Mucosa of stomach (tissue), 1 donor: ENCODE results near the gene NNAT.
A peak's percentile ranks its signal among the peaks of the same experiment; 100 is the strongest.

Experiments used
- H3K27me3 ChIP-seq: one replicate; pipeline ENCODE4 v1.7.0; 2013; ENCODE audit warnings: mild to moderate bottlenecking, low read length; ENCODE audit not compliant: control insufficient read depth, insufficient read depth
- H3K36me3 ChIP-seq: one replicate; pipeline ENCODE4 v1.7.0; 2013; ENCODE audit warnings: low read length; ENCODE audit not compliant: control insufficient read depth, insufficient read depth
- H3K4me1 ChIP-seq: one replicate; pipeline ENCODE4 v1.7.0; 2013; ENCODE audit warnings: mild to moderate bottlenecking, low read length; ENCODE audit not compliant: control insufficient read depth, insufficient read depth
- H3K4me3 ChIP-seq: one replicate; pipeline ENCODE4 v1.7.0; 2013; ENCODE audit warnings: low read length
- H3K9ac ChIP-seq: one replicate; pipeline ENCODE4 v1.7.0; 2013; ENCODE audit warnings: mild to moderate bottlenecking, low read length, moderate library complexity
- H3K9me3 ChIP-seq: one replicate; pipeline ENCODE4 v1.7.0; 2013; ENCODE audit warnings: mild to moderate bottlenecking, low read length, moderate library complexity; ENCODE audit not compliant: control insufficient read depth
- donor health status: Pancreatic carcinoma.

The NNAT gene

DNA sequence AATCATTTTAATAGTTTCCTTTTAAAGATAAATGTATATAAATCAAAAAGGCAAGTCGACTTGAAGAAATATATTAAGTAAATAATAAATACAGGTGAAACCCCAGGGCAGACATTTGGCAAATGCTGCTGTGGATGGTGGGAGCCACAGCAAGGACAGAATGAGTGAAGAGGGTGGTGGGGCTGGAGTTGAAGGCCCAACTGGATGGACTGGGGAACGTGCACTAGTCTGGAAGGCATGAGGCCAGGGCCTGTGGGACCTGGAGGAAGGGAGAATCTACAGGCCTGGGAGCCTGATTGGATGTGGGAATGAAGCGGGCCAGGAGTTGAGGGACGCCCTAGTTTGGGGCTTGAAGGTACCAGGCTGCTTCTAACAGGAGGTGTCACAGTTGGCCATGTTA lies 37.3 kb downstream of the NNAT start:
- H3K9ac ChIP-seq, result no peak overlapping the region
- no peak overlapping the region for H3K4me3 ChIP-seq
- no peaks in the 10 kb centered on the region for H3K9me3 ChIP-seq
- H3K36me3 ChIP-seq, result no peaks in the 10 kb centered on the region
- peaks cover 6% of the 10 kb centered on the region for H3K27me3 ChIP-seq
- no peaks in the 10 kb centered on the region for H3K4me1 ChIP-seq

GRCh38 chr20:37558779-37559178 lies 37.7 kb downstream of the NNAT start:
- Histone ChIP-seq H3K27me3 (peaks cover 10% of the 10 kb centered on the region), H3K9ac (no peak overlapping the region), H3K4me3 (no peak overlapping the region), H3K9me3 (no peaks in the 10 kb centered on the region), H3K36me3 (no peaks in the 10 kb centered on the region), H3K4me1 (no peaks in the 10 kb centered on the region)

- H3K36me3 ChIP-seq, result no peaks in the 10 kb centered on the region
- H3K4me1 ChIP-seq, result peaks cover 5% of the 10 kb centered on the region
- H3K9ac ChIP-seq, result no peak overlapping the region
- peaks cover 17% of the 10 kb centered on the region for H3K27me3 ChIP-seq
- no peak overlapping the region for H3K4me3 ChIP-seq
- H3K9me3 ChIP-seq, result no peaks in the 10 kb centered on the region
Measured at GRCh38 chr20:37559312-37560027, 38.4 kb downstream of the NNAT start.

DNA sequence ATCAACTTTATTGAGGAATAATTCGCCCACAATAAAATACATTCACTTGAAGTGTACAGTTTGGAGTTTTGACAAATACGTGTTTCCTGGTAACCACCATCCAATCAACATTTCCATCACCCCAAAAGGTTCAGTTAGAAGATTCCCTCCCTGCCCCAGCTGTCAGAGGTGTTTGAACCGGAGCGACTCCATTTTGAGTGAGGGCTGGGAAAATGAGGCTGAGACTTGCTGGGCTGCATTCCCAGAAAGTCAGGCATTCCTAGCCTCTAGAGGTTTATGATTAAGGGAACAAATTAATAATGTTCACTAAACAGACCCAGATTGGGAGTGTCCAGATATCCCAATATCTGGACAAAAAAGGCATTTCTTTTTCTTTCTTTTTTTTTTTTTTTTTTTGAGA lies 39.6 kb downstream of the NNAT start:
- Histone ChIP-seq H3K4me3 (no peak overlapping the region), H3K27me3 (peaks cover 28% of the 10 kb centered on the region), H3K9ac (no peak overlapping the region), H3K36me3 (no peaks in the 10 kb centered on the region), H3K4me1 (peaks cover 6% of the 10 kb centered on the region), H3K9me3 (no peaks in the 10 kb centered on the region)

- Histone ChIP-seq H3K27me3 (peaks cover 28% of the 10 kb centered on the region), H3K36me3 (no peaks in the 10 kb centered on the region), H3K4me3 (no peak overlapping the region), H3K9me3 (no peaks in the 10 kb centered on the region), H3K4me1 (peaks cover 9% of the 10 kb centered on the region), H3K9ac (no peak overlapping the region)
Measured at GRCh38 chr20:37562695-37563480, 41.8 kb downstream of the NNAT start.

GRCh38 chr20:37564016-37564387 lies 43.0 kb downstream of the NNAT start:
- Histone ChIP-seq H3K27me3 (peaks cover 28% of the 10 kb centered on the region), H3K4me3 (no peak overlapping the region), H3K9ac (peak overlapping the region; percentile 9), H3K4me1 (peaks cover 9% of the 10 kb centered on the region), H3K9me3 (no peaks in the 10 kb centered on the region), H3K36me3 (no peaks in the 10 kb centered on the region)

DNA sequence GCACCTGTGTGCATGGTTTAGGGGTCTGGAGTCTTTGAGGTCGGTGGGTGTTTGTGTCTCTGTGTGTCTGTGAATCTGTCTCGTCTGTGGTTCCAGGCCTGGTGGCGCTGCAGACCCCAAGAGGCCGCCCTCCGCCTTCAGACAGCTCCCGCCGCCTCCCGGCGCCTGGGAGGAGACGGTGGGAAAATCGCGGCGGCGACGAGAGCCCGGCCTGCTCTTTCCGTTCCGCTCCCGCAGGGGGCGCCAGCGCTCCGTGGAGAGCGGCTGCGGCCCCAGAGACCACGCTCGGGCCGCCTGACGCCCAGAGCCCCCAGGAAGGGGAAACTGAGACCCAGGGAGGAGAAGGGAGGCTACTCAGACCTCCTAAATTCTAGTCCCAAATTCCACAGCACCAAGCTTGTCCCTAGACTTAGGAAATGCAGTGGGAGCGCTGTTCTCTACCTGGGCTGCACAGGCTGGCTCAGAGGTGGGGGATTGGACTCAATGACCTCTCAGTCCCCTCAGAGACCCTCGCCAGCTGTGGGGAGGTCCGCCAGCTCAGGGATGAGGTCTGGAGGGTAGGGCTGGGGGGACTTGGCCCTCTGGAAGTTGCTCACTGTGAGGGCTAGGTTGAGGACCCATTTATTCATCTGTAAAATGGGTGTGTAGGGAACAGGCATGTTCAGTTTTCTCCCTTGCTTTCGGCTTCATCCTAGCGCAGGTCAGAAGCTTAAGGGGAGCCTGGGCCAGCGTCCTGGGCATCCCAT lies 43.5 kb downstream of the NNAT start:
- Histone ChIP-seq H3K9me3 (no peaks in the 10 kb centered on the region), H3K27me3 (peaks cover 28% of the 10 kb centered on the region), H3K4me3 (no peak overlapping the region), H3K4me1 (peaks cover 9% of the 10 kb centered on the region), H3K9ac (peak overlapping the region; percentile 9), H3K36me3 (no peaks in the 10 kb centered on the region)

- H3K27me3 ChIP-seq, result peaks cover 28% of the 10 kb centered on the region
- no peak overlapping the region for H3K4me3 ChIP-seq
- no peaks in the 10 kb centered on the region for H3K9me3 ChIP-seq
- no peak overlapping the region for H3K9ac ChIP-seq
- peaks cover 9% of the 10 kb centered on the region for H3K4me1 ChIP-seq
- no peaks in the 10 kb centered on the region for H3K36me3 ChIP-seq
Measured at GRCh38 chr20:37565134-37565811, 44.2 kb downstream of the NNAT start.

DNA sequence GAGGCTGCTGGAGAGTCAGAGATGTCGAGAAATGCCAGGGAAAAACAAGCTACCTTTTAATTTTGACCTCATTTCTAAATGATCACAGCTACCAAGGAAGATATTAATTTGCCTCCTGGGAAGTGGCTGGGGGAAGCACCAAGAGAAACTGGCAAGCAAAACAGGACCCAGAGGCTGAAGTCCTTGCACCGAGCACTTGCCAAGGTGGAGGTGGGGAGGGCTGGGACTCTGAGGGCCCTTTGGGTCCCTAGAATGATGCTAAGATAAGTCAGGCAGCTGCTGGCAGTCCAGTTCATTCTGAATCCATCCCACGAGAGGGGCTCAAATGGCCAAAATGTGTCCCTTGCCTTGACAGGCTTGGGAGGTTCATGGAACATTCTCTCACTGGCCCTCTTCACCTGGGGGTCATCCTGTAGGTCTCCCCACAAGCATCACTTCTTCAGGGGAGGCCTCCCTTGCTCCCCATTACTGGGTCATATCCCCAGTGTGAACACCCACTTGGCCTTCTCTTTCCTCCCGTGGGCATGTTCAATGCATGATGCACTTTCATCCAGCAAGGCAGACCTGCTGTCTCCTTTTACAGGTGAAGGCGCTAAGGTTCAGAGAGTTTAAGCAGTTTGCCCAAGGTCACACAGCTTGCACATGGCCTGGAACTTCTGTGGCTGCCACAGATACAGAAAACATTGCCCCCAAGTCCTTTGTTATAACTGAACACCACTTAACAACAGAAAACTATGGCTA lies 45.7 kb downstream of the NNAT start:
- H3K9me3 ChIP-seq, result no peaks in the 10 kb centered on the region
- peaks cover 28% of the 10 kb centered on the region for H3K27me3 ChIP-seq
- no peak overlapping the region for H3K4me3 ChIP-seq
- H3K4me1 ChIP-seq, result peaks cover 9% of the 10 kb centered on the region
- no peak overlapping the region for H3K9ac ChIP-seq
- no peaks in the 10 kb centered on the region for H3K36me3 ChIP-seq

DNA sequence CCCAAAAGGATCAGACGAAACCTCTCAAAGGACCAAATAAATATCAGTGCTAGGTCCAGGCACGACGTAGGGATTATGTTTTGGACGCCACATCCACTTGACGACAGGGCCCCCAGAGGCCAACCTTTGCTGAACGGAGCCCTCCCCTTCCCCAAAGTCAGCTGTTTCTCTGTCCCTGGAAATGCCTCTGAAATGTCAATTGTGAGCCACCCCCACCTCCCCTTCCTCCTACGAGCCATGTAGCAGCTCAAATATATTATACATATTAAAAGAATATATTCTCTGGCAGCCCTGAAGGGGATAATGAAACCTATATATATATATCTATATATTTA lies 46.2 kb downstream of the NNAT start:
- H3K27me3 ChIP-seq, result peaks cover 28% of the 10 kb centered on the region
- H3K9ac ChIP-seq, result no peak overlapping the region
- H3K36me3 ChIP-seq, result no peaks in the 10 kb centered on the region
- H3K4me1 ChIP-seq, result peaks cover 9% of the 10 kb centered on the region
- no peaks in the 10 kb centered on the region for H3K9me3 ChIP-seq
- no peak overlapping the region for H3K4me3 ChIP-seq
